Activated naive CD4-positive, alpha-beta T cell treated with anti-CD3 and anti-CD28 coated beads, Interleukin-2, amount 50 U/mL, for 72 hours (primary cell): ENCODE results near the gene SPDYE3. TPM values are rescaled to one million over a fixed set of nuclear protein-coding genes. Genes with fewer than 3 reads are reported as not detected.
"Not testable (repeated sequence)": the region's sequence is repeated elsewhere in the genome, so short reads cannot be mapped to it uniquely, and the experiment has no call there.

Source experiments
- ATAC-seq, 2 donors: fragments of 150-1000 bp; cut with Tn5 transposase; 2 replicates each; pipeline ENCODE4 v1.10.0; 2021; ENCODE audit warnings: mild to moderate bottlenecking in 2 of 2, moderate library complexity in 2 of 2
- DNase-seq, 2 donors: peaks; one replicate each; pipeline ENCODE4 v3.0.0; 2021 to 2022; ENCODE audit warnings: low spot score in 2 of 2
- H3K27ac Mint-ChIP-seq, 2 donors: one replicate each; pipeline ENCODE4 v1.8.0; 2022; ENCODE audit warnings: mild to moderate bottlenecking in 2 of 2, mixed read lengths in 2 of 2
- H3K36me3 Mint-ChIP-seq, 2 donors: one replicate each; pipeline ENCODE4 v1.8.0; 2022; ENCODE audit warnings: mixed read lengths in 2 of 2
- H3K9me3 Mint-ChIP-seq, 2 donors: one replicate each; pipeline ENCODE4 v1.8.0; 2022; ENCODE audit warnings: mixed read lengths in 2 of 2
- total RNA-seq, 2 donors: library from RNA; stranded (reverse); gene quantifications; one replicate each; pipeline ENCODE4 v1.2.3, GENCODE V29; 2022

Gene SPDYE3
- total RNA-seq, 2 donors from 2014 or later, result not detected

DNA sequence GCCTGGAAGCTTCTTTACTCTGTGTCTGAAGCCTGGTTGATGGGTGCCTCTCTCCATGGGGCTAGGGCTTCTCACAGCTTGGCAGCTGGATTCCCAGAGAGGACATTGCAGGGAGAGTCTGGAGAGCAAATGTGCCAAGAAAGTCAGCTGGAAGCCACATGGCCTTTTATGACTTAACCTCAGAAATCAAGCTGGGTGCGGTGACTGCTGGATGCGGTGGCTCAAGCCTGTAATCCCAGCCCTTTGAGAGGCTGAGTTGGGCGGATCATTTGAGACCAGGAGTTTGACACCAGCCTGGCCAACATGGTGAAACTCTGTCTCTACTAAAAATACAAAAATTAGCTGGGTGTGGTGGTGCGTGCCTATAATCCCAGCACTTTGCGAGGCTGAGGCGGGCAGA lies 31.4 kb upstream of the SPDYE3 start:
- DNase-seq, H3K9me3 Mint-ChIP-seq, ATAC-seq, H3K36me3 Mint-ChIP-seq, H3K27ac Mint-ChIP-seq: not testable (repeated sequence)

DNA sequence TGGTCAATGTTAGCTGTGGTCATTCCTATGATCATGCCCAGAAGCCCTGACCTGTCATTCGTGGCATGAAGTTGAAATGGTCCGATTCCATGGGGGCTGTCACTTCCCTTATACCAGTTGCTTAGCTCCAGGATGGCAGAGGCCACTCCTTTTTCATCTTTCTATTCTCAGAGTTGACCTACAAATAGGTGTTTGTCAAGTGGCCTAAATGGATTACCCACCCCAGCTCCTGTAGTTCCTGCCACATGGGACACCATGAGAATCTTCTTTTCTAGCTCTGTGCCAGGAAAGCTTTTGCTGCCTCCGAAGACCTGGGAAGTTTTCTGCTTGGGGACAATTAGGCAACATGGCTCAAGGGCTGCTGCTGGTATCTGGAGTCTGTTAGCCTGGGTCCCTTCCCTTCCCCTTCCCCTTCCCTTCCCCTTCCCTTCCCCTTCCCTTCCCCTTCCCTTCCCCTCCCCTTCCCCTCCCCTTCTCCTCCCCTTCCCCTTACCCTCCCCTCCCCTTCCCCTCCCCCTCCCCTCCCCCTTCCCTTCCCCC lies 25.4 kb upstream of the SPDYE3 start:
- H3K36me3 Mint-ChIP-seq, result peaks cover 0 to 10% of the 10 kb centered on the region in 2 donors
- ATAC-seq, H3K27ac Mint-ChIP-seq, DNase-seq, H3K9me3 Mint-ChIP-seq: not testable (repeated sequence)

DNA sequence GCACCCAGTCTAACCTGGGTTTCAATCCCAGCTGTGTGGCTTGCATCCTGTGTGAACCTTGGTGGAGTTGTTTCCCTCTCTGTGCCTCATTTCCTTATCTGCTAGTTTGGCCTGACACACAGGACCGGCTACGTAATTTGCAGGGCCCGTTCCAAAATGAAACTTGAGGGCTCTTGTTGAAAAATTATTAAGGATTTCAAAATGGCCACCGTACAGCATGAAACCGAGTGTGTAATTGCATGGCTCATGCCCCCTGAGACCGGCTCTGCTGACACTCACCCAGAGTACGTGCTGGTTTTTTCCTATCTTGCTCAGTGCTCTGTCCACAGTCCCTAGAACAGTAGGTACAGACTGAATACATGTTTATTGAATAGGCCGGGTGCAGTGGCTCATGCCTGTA lies 24.4 kb upstream of the SPDYE3 start:
- not testable (repeated sequence) for ATAC-seq, H3K9me3 Mint-ChIP-seq, H3K27ac Mint-ChIP-seq, DNase-seq
- peaks cover 0 to 10% of the 10 kb centered on the region in 2 donors for H3K36me3 Mint-ChIP-seq

DNA sequence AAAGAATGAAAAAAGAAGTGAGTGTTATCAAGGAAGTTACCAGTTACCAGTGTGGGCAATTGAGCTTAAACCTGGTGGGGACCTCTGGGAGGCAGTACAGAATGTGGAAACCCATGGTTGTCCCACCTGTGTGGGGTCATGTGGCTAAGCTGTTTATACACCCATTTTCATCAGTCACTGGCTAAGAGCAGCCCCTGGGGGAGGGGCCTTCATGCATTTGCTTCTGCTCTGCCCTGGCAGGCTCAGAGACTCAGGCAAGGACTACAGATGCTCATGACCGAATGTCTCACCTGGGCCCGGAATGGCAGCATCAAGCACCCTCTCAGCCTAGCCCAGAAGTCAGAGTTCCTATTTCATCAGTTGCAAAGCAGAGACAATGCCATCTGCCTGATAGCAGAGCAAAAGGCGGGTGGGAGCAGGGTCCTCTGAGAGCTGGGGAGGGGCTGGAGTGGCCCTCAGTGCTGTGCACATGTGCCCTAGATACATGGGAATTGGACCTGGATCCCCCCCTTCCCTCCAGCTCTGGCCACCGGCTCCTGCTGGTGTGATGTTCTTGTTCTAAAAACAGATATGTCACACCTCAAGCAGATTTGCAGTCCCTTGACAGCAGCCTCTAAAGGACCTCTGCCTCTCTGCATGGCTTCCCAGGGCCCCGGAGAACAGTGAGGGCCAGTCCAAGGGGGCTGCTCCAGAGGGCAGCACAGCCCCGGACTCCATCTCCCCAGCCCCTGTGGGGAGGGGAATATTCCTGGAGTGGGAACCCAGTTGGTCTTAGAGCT lies 20.1 kb upstream of the SPDYE3 start:
- peaks cover 0 to 10% of the 10 kb centered on the region in 2 donors for H3K36me3 Mint-ChIP-seq
- not testable (repeated sequence) for ATAC-seq, H3K27ac Mint-ChIP-seq, DNase-seq, H3K9me3 Mint-ChIP-seq

DNA sequence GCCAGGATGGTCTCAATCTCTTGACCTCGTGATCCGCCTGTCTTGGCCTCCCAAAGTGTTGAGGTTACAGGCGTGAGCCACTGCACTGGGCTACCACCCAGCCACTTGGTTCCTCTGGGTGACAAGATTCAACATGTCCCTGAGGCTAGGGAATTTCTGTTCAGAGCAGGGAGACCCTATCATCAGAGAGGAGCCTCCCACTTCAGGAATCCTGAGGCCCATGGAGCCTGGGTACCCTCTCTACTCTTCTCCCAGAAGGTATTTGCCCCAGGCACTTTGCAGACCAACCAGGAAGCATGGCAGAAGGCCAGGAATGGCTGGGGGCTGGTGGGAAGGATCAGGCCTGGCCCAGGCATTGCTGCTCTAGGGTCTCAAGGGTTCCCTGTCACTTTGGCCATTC lies 19.2 kb upstream of the SPDYE3 start:
- ATAC-seq, H3K9me3 Mint-ChIP-seq, DNase-seq, H3K27ac Mint-ChIP-seq: not testable (repeated sequence)
- peaks cover 0 to 10% of the 10 kb centered on the region in 2 donors for H3K36me3 Mint-ChIP-seq

DNA sequence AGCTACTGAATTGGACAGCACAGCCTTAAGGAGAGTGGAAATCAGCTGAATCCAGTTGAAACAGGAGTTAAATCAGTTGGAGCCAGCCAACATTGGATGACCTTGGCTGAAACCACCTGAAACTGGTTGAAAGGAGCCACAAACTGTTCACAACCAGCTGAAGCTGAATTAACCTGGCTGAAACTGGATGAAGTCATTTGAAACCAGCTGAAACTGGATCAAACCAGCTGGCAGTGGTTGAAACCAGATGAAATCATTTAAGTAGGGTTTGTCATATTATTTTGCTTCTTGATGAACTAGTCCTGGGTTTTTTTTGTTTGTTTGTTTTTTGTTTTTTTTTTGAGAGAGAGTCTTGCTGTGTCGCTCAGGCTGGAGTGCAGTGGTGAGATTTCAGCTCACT lies 15.3 kb upstream of the SPDYE3 start:
- not testable (repeated sequence) for DNase-seq, H3K36me3 Mint-ChIP-seq, H3K9me3 Mint-ChIP-seq
- H3K27ac Mint-ChIP-seq, result peak overlapping the region; percentile 62 to 65
- ATAC-seq, result peak; percentile 84 to 87

DNA sequence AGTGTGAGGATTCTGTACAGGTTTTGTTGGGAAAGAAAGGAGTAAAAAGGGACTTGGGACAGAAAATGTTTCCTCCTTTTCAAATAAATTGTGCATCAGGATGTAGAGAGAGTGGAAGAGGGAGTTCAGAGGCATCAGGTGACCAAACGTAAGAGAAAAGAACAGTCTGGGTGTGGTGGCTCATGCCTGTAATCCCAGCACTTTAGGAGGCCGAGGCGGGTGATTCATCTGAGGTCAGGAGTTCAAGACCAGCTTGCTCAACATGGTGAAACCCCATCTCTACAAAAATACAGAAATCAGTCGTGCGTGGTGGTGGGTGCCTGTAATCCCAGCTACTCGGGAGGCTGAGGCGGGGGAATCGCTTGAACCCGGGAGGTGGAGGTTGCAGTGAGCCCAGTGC lies 12.2 kb upstream of the SPDYE3 start:
- H3K36me3 Mint-ChIP-seq, H3K9me3 Mint-ChIP-seq, H3K27ac Mint-ChIP-seq, DNase-seq: not testable (repeated sequence)
- ATAC-seq, result peak in 1 of 2 donors; percentile 57

DNA sequence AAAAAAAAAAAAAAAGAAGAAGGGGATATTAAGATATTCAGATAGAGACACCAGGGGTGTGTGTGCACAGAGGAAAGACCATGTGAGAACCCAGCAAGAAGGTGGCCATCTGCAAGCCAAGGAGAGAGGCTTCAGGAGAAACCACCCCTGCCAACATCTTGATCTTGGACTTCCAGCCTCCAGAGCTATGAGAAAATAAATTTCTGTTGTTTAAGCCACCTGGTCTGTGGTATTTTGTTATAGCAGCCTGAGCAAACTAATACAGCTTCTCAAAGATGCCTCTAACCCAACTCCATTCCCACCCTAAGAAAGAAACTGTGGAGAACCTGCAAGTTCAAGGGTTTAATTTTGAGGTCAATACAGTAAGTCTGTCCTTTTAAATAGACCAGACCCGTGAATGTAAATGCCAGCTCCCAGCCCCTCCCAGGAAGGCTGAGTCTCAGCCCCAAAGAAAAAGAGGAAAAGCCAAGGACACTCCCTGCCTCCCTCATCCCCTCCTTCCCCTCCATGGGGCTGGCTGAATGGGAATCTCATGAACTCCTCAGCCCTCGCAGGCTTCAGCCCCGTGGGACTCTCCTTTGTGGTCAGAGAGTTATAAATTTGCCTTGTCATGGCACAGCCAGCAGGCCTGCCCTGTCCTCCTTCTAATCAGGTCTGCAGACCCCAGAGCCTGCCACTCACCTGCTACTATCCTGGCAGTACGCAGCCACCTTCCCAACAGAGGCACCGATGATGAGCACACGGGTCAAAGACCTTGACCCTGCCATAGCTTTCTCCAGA lies 9.5 kb upstream of the SPDYE3 start:
- DNase-seq, H3K27ac Mint-ChIP-seq, H3K9me3 Mint-ChIP-seq, ATAC-seq, H3K36me3 Mint-ChIP-seq: not testable (repeated sequence)

DNA sequence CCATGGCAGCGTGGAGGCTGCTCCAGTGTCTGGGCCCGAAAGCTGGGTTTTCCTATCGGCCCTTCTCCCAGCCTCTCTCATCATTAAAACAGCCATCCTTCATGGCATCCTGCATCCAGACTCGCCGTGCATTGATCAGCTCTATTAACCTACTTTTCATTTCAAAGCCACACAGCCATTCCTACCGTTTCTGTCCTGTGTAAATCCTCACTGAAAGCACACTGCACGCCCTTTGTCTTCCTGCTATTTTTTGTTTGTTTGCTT lies 8.9 kb upstream of the SPDYE3 start:
- H3K9me3 Mint-ChIP-seq, DNase-seq, ATAC-seq, H3K27ac Mint-ChIP-seq, H3K36me3 Mint-ChIP-seq: not testable (repeated sequence)

DNA sequence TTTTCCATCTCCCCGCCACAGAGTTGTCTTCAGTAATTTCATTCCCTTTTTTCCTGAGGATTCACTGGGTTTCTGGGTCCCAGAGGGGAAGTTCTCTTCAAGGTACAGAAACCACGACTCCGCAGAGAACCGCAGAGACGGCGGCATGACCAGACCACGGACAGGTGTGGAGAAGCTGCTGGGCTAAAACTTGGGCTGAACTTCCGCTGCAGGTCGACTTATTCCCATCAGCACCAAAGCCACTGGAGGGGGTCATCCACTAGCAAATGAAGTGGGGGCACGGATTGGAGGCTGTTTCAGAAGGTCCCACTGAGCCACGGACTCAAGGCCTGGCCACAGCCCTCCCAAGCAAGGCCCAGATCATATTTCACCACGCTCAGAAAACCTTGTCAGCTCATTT lies 3.0 kb upstream of the SPDYE3 start:
- not testable (repeated sequence) for DNase-seq, ATAC-seq, H3K27ac Mint-ChIP-seq, H3K9me3 Mint-ChIP-seq, H3K36me3 Mint-ChIP-seq

DNA sequence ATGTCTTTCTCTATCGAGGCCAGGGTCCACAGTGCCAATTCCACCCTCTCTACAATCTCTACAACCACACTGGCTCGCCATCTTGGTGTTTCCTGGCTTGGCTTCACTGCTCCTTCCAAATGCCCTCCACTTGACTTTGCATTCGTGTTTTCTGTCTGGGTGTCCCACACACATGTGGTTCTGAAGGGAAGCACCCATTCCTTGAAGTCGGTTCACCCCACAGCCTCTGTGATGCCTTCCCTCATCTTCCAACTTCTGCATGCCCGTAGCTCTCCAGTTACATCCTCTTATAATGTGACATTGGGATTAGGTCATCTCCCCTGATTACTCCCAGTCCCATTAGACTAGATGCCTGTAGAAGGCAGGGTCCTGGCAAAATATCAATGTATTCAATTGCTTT lies 10.8 kb downstream of the SPDYE3 start:
- not testable (repeated sequence) for H3K36me3 Mint-ChIP-seq, ATAC-seq, DNase-seq, H3K9me3 Mint-ChIP-seq
- peak overlapping the region in 1 of 2 donors; percentile 52 for H3K27ac Mint-ChIP-seq

DNA sequence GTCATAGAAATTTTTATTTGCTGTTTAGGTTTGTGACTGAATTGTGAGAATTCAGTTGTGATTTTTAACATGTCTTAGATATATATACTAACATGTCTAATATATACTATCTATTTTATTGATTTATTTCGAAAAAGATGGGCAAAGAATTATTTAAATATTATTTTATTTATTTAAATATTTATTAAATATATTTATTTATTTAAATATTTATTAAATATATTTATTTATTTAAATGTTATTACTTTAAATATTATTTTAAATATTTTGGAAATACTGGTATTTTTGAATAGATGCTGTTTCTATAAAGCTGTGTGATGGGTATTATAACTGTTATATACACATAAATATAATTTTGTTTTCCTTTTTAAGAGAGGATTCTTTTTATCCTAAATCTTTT lies 14.1 kb downstream of the SPDYE3 start:
- H3K27ac Mint-ChIP-seq, H3K9me3 Mint-ChIP-seq, DNase-seq, ATAC-seq: not testable (repeated sequence)
- H3K36me3 Mint-ChIP-seq, result peaks cover 5 to 12% of the 10 kb centered on the region in 2 donors

DNA sequence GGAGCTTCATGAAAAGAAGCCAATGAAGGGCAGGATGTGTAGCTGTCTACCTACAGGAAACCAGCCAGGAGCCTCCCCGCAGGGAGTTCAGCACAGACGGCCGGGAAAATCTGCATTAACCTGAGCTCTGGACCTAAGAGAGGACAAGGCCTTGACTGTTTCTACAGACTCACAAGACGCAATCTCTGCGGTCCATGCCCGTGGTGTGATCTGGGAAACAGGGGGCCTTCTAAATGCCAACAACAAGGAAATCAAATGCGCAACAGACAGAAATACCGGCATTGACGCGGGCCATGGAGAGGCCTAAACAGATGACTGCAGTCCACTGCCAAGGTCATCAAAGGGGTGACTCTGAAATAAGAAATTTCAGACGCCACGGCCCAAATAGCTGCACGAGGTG lies 16.7 kb downstream of the SPDYE3 start:
- not testable (repeated sequence) for ATAC-seq, H3K27ac Mint-ChIP-seq, DNase-seq, H3K9me3 Mint-ChIP-seq, H3K36me3 Mint-ChIP-seq

DNA sequence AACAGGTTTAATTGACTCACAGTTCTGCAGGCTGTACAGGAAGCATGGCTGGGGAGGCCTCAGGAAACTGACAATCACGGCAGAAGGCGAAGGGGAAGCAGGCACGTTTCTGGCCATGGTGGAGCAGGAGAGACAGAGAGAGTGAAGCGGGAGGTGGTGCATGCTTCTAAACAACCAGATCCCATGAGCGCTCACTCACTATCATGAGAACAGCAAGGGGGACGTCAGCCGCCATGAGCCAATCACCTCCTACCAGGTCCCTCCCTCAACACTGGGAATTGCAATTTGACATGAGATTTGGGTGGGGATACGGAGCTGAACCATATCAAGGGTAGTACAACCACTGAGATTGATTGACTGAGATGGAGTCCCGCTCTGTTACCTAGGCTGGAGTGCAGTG lies 18.2 kb downstream of the SPDYE3 start:
- not testable (repeated sequence) for ATAC-seq, H3K36me3 Mint-ChIP-seq, DNase-seq, H3K9me3 Mint-ChIP-seq
- peak overlapping the region; percentile 15 to 20 for H3K27ac Mint-ChIP-seq

DNA sequence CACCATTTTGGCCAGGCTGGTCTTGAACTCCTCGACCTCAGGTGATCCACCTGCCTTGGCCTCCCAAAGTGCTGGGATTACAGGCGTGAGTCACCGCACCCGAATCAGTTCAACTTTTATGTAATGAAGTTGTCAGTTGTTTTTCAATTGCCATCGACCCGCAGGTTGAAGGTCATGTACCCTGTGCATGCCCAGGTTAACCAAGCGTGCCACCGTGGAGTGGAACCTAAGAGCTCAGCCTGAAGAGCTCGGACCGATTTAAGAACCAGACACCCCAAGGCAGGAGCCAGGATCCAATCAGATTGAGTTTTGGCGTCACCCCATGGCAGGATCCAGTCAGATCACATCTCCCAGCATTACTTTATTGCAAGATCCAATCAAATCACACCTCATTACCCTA lies 19.4 kb downstream of the SPDYE3 start:
- DNase-seq, H3K36me3 Mint-ChIP-seq, H3K9me3 Mint-ChIP-seq, ATAC-seq, H3K27ac Mint-ChIP-seq: not testable (repeated sequence)

DNA sequence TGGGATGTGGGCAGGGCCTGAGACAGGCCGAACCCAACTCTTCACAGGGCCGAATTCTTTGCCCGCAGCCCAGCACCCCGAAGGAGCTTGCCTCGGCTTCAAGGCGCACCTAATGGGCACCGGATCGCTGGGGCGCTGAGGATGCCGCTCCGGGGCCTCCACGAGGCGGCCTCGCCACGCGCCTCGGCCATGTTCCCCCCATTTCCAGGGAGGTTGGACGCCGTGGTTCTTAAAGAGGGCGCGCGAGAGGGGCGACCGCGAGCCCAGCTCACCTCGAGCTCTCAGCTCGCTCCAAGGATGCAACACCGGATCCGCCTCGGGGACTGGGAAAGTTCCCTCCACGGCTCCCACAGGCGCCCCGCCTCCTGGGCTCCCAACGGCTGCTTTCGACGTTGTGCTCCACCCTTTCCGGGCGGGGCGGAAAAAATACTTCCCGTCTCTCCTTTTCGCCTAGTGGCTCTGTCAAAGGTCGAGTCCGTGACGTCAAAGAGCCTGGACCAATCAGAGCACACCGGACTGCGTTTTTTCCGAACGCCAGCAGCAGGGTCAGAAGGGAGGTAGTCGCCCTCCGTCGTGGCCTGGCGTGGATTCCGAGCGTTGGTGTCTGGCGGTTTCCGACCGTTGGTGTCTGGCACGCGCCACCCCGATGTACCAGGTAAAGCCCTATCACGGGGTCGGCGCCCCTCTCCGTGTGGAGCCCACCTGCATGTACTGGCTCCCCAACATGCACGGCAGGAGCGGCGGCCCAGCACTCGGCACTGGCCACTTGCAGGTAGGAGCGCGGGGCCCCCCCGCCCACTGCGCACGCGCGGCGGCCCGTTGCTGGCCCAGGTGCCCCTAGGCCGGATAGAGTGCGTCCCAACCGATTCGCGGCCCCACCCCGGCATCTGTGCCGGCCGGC lies 28.3 kb downstream of the SPDYE3 start:
- Mint-ChIP-seq H3K27ac (peak overlapping the region; percentile 89 to 91), H3K36me3 (peaks cover 12% of the 10 kb centered on the region in 2 donors)
- not testable (repeated sequence) for H3K9me3 Mint-ChIP-seq
- ATAC-seq (peak; percentile 96), DNase-seq (peak; percentile 82 to 97)
